Measurements from ENCODE around the gene CYBA. TPM values are rescaled to one million over a fixed set of nuclear protein-coding genes. Genes with fewer than 3 reads are reported as not detected.
A peak's percentile ranks its signal among the peaks of the same experiment; 100 is the strongest.

Gene CYBA
- total RNA-seq, 1 donor from 2014 or later, result 140 TPM

DNA sequence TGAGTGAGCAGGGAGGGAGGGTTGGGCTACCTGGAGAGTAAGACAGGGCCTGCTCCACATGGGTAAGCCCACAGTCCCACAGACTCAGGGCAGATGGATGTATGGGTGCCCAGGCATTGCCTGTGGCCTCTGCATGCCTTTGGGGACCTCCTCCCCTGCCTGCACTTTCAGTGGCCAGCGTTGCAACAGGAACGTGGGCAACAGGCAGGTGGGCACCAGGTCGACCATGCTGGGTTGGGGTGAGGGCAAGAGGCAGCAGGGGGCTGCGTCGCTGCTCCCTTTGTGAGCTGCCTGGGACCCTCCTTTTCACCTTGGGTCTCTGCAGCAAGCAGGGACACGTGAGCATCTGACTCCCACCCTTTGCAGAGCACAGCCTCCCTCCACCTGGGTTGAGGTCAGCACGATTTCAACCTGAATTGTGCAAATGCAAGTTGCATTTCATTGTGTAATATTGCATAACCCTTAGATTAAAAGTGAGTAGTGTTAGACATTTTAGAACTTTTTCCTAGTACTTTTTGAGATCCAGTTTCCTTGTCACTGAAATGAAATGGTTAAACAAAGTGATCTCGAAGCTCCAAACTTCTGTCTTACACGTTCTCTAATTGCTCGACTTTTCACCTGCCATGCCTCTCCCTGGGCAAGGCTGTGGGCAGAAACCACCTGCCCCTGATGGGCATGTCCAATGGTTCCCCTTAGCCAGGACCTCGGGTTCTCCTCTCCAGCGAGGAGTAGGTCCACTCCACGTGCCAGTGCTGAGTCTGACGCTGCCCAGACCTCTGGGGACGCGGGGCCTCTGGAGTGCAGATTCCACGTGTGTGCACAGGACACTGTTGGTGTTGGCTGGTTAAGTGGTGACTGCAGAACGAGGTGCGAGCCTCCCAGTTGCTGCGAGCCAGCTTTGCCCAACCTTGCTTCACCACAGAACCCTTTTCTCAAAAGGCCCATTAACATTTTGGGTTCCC is 45.4 kb downstream of the CYBA start:
- H3K27ac Mint-ChIP-seq (ENCODE audit: unreplicated experiment), result no peak overlapping the region
- DNase-seq (ENCODE audit: low spot score), result no peak
- no peaks in the 10 kb centered on the region for H3K9me3 Mint-ChIP-seq (ENCODE audit: unreplicated experiment)
- H3K4me3 Mint-ChIP-seq (ENCODE audit: unreplicated experiment), result no peak overlapping the region
- peaks cover 2% of the 10 kb centered on the region for H3K27me3 Mint-ChIP-seq (ENCODE audit: unreplicated experiment)
- peaks cover 28% of the 10 kb centered on the region for H3K36me3 Mint-ChIP-seq (ENCODE audit: low read depth, unreplicated experiment)
- TF ChIP-seq, protein P1, sequence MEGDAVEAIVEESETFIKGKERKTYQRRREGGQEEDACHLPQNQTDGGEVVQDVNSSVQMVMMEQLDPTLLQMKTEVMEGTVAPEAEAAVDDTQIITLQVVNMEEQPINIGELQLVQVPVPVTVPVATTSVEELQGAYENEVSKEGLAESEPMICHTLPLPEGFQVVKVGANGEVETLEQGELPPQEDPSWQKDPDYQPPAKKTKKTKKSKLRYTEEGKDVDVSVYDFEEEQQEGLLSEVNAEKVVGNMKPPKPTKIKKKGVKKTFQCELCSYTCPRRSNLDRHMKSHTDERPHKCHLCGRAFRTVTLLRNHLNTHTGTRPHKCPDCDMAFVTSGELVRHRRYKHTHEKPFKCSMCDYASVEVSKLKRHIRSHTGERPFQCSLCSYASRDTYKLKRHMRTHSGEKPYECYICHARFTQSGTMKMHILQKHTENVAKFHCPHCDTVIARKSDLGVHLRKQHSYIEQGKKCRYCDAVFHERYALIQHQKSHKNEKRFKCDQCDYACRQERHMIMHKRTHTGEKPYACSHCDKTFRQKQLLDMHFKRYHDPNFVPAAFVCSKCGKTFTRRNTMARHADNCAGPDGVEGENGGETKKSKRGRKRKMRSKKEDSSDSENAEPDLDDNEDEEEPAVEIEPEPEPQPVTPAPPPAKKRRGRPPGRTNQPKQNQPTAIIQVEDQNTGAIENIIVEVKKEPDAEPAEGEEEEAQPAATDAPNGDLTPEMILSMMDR (IDR thresholded peaks at IDR 0.05; ENCODE audit: unreplicated experiment), result no peak
- peaks cover 6% of the 10 kb centered on the region for H3K4me1 Mint-ChIP-seq (ENCODE audit: unreplicated experiment)

DNA sequence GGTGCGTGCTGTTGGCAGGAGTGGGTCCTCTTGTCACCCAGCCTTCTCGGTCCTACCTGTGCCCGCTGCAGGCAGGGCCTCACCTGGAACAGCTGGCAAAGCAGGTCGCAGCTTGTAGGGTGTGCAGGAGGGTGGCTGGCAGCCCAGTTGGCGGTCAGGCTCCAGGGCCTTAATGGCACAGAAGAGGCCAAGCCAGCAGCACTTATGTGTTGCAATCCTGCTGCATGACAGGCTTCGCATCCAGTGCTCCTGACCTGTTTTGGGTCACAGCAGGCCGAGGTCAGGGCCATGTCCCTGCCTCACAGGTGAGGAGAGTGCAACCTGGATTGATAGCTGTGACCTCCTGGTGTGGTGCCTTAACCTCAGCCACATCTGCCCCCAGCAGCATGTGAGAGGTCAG is 48.8 kb downstream of the CYBA start:
- Mint-ChIP-seq H3K9me3 (ENCODE audit: unreplicated experiment) (no peaks in the 10 kb centered on the region), H3K4me3 (ENCODE audit: unreplicated experiment) (peak overlapping the region; percentile 57), H3K27ac (ENCODE audit: unreplicated experiment) (no peak overlapping the region), H3K27me3 (ENCODE audit: unreplicated experiment) (no peaks in the 10 kb centered on the region), H3K4me1 (ENCODE audit: unreplicated experiment) (peaks cover under 1% of the 10 kb centered on the region), H3K36me3 (ENCODE audit: low read depth, unreplicated experiment) (peaks cover 19% of the 10 kb centered on the region)
- TF ChIP-seq, protein P1 (IDR thresholded peaks at IDR 0.05; ENCODE audit: unreplicated experiment), result no peak
- DNase-seq (ENCODE audit: low spot score), result no peak

- Mint-ChIP-seq H3K4me1 (ENCODE audit: unreplicated experiment) (no peaks in the 10 kb centered on the region), H3K4me3 (ENCODE audit: unreplicated experiment) (peak overlapping the region; percentile 57), H3K36me3 (ENCODE audit: low read depth, unreplicated experiment) (peaks cover 17% of the 10 kb centered on the region), H3K27ac (ENCODE audit: unreplicated experiment) (no peak overlapping the region), H3K27me3 (ENCODE audit: unreplicated experiment) (no peaks in the 10 kb centered on the region), H3K9me3 (ENCODE audit: unreplicated experiment) (no peaks in the 10 kb centered on the region)
- TF ChIP-seq, protein P1 (IDR thresholded peaks at IDR 0.05; ENCODE audit: unreplicated experiment), result no peak
- DNase-seq (ENCODE audit: low spot score), result no peak
Observed at GRCh38 chr16:88601313-88602036, 49.4 kb downstream of the CYBA start.

- Mint-ChIP-seq H3K9me3 (ENCODE audit: unreplicated experiment) (no peaks in the 10 kb centered on the region), H3K36me3 (ENCODE audit: low read depth, unreplicated experiment) (peaks cover 17% of the 10 kb centered on the region), H3K4me1 (ENCODE audit: unreplicated experiment) (no peaks in the 10 kb centered on the region), H3K4me3 (ENCODE audit: unreplicated experiment) (peak overlapping the region; percentile 56), H3K27me3 (ENCODE audit: unreplicated experiment) (no peaks in the 10 kb centered on the region), H3K27ac (ENCODE audit: unreplicated experiment) (no peak overlapping the region)
- TF ChIP-seq, protein P1 (IDR thresholded peaks at IDR 0.05; ENCODE audit: unreplicated experiment), result no peak
- no peak for DNase-seq (ENCODE audit: low spot score)
Observed at GRCh38 chr16:88600539-88600896, 50.3 kb downstream of the CYBA start.

Data from endothelial cell (in vitro differentiated cells).